GM12892 (cell line): ENCODE data around the gene WDFY2.

ENCODE experiments used
- POLR2A ChIP-seq: IDR thresholded peaks from 2 replicates; pipeline ENCODE4 v1.6.1; 2011; ENCODE audit warnings: low read depth, low read length, control low read depth
- POLR2AphosphoS5 ChIP-seq: IDR thresholded peaks from 2 replicates; pipeline ENCODE4 v1.6.1; 2011; ENCODE audit warnings: low read depth, low read length, control low read depth

GRCh38 chr13:51607165-51607564, 22.9 kb downstream of the WDFY2 start:
- TF ChIP-seq POLR2A = no peak
- no peak for TF ChIP-seq POLR2AphosphoS5
